ENCODE measurements around the gene GFRA4. TPM values are rescaled to one million over a fixed set of nuclear protein-coding genes. Genes with fewer than 3 reads are reported as not detected.

GFRA4 gene
- total RNA-seq, 1 experiment from 2014 or later: not detected

DNA sequence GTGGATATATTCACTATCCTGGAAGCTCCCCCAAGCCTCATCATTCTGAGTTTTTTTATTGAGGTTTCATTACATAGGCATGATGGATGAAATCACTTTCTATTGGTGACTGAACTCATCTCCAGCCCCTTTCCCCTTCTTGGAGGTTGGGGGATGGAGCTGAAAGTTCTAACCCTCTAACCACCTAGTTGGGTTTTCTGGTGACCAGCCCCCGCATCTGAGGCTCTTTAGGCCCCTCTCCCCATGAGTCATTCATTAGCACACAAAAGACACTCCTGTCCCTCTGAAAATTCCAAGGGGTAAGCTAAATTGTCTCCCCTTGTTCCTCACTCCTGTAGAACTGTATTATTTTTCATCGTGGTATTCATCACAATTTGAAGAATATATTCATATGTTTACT is 33.3 kb downstream of the GFRA4 start:
- CTCF ChIA-PET: no interaction called here

GRCh38 chr20:3628502-3629314 is 34.5 kb downstream of the GFRA4 start:
- Histone ChIP-seq H4K20me1 (ENCODE audit: low read length) (no peaks in the 10 kb centered on the region), H3K9me2 (replicated peaks; ENCODE audit: low read length) (no peaks in the 10 kb centered on the region), H3K4me3 (ENCODE audit: low read length) (no peak overlapping the region), H3K79me2 (ENCODE audit: low read length) (no peaks in the 10 kb centered on the region), H3K36me3 (ENCODE audit: low read depth, low read length) (no peaks in the 10 kb centered on the region), H3K27me3 (ENCODE audit: low read length) (no peaks in the 10 kb centered on the region), H3K9ac (ENCODE audit: low read length) (no peak overlapping the region), H3K4me2 (ENCODE audit: low read length) (no peak overlapping the region), H3K27ac (ENCODE audit: low read length) (no peak overlapping the region), H3K9me3 (ENCODE audit: low read length) (no peaks in the 10 kb centered on the region), H3F3A (ENCODE audit: low read length, unreplicated experiment) (no peaks in the 10 kb centered on the region), H2AFZ (ENCODE audit: low read length) (no peak overlapping the region), H3K4me1 (ENCODE audit: insufficient read depth, low read length) (no peaks in the 10 kb centered on the region)
- intact Hi-C loops (cut with micrococcal nuclease): no loop called here
- ChIA-PET POLR2A (ENCODE audit: unreplicated experiment) (no interaction called here), CTCF (no interaction called here)
- no peak for ATAC-seq
- BruUV-seq (replicated peaks): no TSS peak
- DNase-seq: no peak
- no peak for TF ChIP-seq CTCF (conservative IDR thresholded peaks at IDR 0.05; ENCODE audit: low read depth, low read length)
- TF ChIP-seq EZH2 (IDR thresholded peaks at IDR 0.05; ENCODE audit: low read length, unreplicated experiment): no peak
- TF ChIP-seq EZH2phosphoT487 (IDR thresholded peaks at IDR 0.05; ENCODE audit: borderline replicate concordance, low read length): no peak

More for the DNA sequence above, 33.3 kb downstream of the GFRA4 start:
- DNase-seq (no peak), ATAC-seq (no peak)
- Histone ChIP-seq H3K9me3 (ENCODE audit: low read length) (no peaks in the 10 kb centered on the region), H4K20me1 (ENCODE audit: low read length) (no peaks in the 10 kb centered on the region), H3K36me3 (ENCODE audit: low read depth, low read length) (no peaks in the 10 kb centered on the region; the same call in 1 of the 2 replicates), H3K4me1 (ENCODE audit: insufficient read depth, low read length) (no peaks in the 10 kb centered on the region), H3K9ac (ENCODE audit: low read length) (no peak overlapping the region), H3K4me2 (ENCODE audit: low read length) (no peak overlapping the region), H3F3A (ENCODE audit: low read length, unreplicated experiment) (no peaks in the 10 kb centered on the region), H3K27ac (ENCODE audit: low read length) (no peak overlapping the region), H3K27me3 (ENCODE audit: low read length) (no peaks in the 10 kb centered on the region), H3K79me2 (ENCODE audit: low read length) (no peaks in the 10 kb centered on the region), H2AFZ (ENCODE audit: low read length) (no peak overlapping the region), H3K4me3 (ENCODE audit: low read length) (no peak overlapping the region), H3K9me2 (replicated peaks; ENCODE audit: low read length) (no peaks in the 10 kb centered on the region)
- BruUV-seq (replicated peaks): no TSS peak
- TF ChIP-seq EZH2 (IDR thresholded peaks at IDR 0.05; ENCODE audit: low read length, unreplicated experiment): no peak
- no peak for TF ChIP-seq EZH2phosphoT487 (IDR thresholded peaks at IDR 0.05; ENCODE audit: borderline replicate concordance, low read length)
- POLR2A ChIA-PET (ENCODE audit: unreplicated experiment): no interaction called here
- intact Hi-C loops (cut with micrococcal nuclease): no loop called here

DNA sequence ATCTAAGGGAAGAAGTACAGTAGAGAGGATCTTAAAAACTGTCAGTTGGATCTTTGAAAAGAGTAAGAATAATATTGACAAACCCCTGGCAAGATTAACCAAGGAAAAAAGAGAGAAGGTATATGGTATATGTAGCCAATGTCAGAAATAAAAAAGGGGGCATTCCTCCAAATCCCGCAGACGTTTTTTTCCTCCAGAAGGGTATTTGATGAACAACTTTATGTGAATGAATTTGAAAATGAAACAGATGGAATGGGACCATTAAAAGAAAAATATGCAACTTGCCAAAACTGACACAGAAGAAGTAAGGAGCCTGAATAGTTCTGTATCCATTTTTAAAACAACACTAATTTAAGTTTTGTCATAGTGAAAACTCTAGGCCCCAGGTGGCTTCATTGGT is 35.7 kb downstream of the GFRA4 start:
- Histone ChIP-seq H3K27ac (ENCODE audit: low read length) (no peak overlapping the region), H3K79me2 (ENCODE audit: low read length) (no peaks in the 10 kb centered on the region), H3K4me3 (ENCODE audit: low read length) (no peak overlapping the region), H3K9ac (ENCODE audit: low read length) (no peak overlapping the region), H3K4me2 (ENCODE audit: low read length) (no peak overlapping the region), H3K9me3 (ENCODE audit: low read length) (no peaks in the 10 kb centered on the region), H3K9me2 (replicated peaks; ENCODE audit: low read length) (no peaks in the 10 kb centered on the region), H3K27me3 (ENCODE audit: low read length) (no peaks in the 10 kb centered on the region), H4K20me1 (ENCODE audit: low read length) (no peaks in the 10 kb centered on the region), H3K36me3 (ENCODE audit: low read depth, low read length) (no peaks in the 10 kb centered on the region), H3F3A (ENCODE audit: low read length, unreplicated experiment) (no peaks in the 10 kb centered on the region), H2AFZ (ENCODE audit: low read length) (no peak overlapping the region), H3K4me1 (ENCODE audit: insufficient read depth, low read length) (no peaks in the 10 kb centered on the region)
- DNase-seq (no peak), ATAC-seq (no peak)
- TF ChIP-seq CTCF (conservative IDR thresholded peaks at IDR 0.05; ENCODE audit: low read depth, low read length) (no peak), EZH2 (IDR thresholded peaks at IDR 0.05; ENCODE audit: low read length, unreplicated experiment) (no peak), EZH2phosphoT487 (IDR thresholded peaks at IDR 0.05; ENCODE audit: borderline replicate concordance, low read length) (no peak)
- CTCF ChIA-PET: no interaction called here
- POLR2A ChIA-PET (ENCODE audit: unreplicated experiment): no interaction called here
- intact Hi-C loops (cut with micrococcal nuclease): no loop called here
- BruUV-seq (replicated peaks): no TSS peak
